22Rv1 (cell line): Measurements from ENCODE around the gene PCCA.

Experiments used
- ZFX ChIP-seq: fragments of 450-650 bp; IDR thresholded peaks from 2 replicates; pipeline ENCODE4 v1.6.1; 2017; ENCODE audit warnings: antibody characterized with exemption, borderline replicate concordance
- TF ChIP-seq, protein P1 (sequence below): fragments of 450-650 bp; IDR thresholded peaks from 2 replicates; pipeline ENCODE4 v1.5.1; 2017; ENCODE audit warnings: mild to moderate bottlenecking

DNA sequence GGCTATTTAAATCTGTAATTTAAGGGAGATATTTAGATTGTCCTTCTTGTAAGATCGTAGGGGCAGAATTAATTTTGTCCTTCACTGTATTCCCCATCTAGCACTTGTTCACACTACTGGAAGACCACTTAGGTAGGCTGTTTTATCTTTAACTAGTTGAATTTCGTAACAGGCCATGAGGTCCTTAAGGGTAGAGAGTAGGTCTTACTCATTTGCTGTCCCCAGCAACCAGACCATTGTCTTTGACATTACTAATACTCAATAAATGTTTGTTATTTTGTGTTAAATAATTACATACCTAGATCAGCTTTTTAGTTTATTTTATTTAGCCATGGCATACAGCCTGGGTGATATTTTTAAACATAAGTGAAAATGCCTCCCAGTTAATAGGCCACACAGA, 177.1 kb downstream of the PCCA start:
- TF ChIP-seq, protein P1, sequence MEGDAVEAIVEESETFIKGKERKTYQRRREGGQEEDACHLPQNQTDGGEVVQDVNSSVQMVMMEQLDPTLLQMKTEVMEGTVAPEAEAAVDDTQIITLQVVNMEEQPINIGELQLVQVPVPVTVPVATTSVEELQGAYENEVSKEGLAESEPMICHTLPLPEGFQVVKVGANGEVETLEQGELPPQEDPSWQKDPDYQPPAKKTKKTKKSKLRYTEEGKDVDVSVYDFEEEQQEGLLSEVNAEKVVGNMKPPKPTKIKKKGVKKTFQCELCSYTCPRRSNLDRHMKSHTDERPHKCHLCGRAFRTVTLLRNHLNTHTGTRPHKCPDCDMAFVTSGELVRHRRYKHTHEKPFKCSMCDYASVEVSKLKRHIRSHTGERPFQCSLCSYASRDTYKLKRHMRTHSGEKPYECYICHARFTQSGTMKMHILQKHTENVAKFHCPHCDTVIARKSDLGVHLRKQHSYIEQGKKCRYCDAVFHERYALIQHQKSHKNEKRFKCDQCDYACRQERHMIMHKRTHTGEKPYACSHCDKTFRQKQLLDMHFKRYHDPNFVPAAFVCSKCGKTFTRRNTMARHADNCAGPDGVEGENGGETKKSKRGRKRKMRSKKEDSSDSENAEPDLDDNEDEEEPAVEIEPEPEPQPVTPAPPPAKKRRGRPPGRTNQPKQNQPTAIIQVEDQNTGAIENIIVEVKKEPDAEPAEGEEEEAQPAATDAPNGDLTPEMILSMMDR = no peak
- TF ChIP-seq ZFX = no peak
